Measurements from ENCODE around the gene MAP3K15. TPM values are rescaled to one million over a fixed set of nuclear protein-coding genes. Genes with fewer than 3 reads are reported as not detected.

MAP3K15 gene
- total and polyA plus RNA-seq, 9 donors, result 0.37 to 11.6 (median 1.4) TPM

GRCh38 chrX:19326567-19326966, 188.7 kb downstream of the MAP3K15 start:
- Histone ChIP-seq H3K27ac (no peak overlapping the region), H3K27me3 (no peaks in the 10 kb centered on the region), H3K4me1 (ENCODE audit: insufficient read depth) (no peaks in the 10 kb centered on the region), H3K4me3 (no peak overlapping the region), H3K36me3 (no peaks in the 10 kb centered on the region), H3K9me3 (no peaks in the 10 kb centered on the region)
- WGBS, 3 donors, result 58 to 75% (median 72%) methylated on average over 2 of the region's 2 CpGs
- intact Hi-C loops (cut with DNase I), result no loop called here
- TF ChIP-seq POLR2A (IDR thresholded peaks at IDR 0.05) (no peak), EP300 (IDR thresholded peaks at IDR 0.05) (no peak), CTCF (IDR thresholded peaks at IDR 0.05) (no peak)
- DNase-seq, result no peak

Small RNA genes within 50 kb of the gene (small RNA-seq; reads per million reads assigned to genes)
- gene RF00019, result not detected

Other genes with a start within 250 kb of the MAP3K15 start
- 100 to 1,000 TPM in 2 of 7 donors, 10 to 100 TPM in 5; 24.3 to 120 (median 91.1) TPM for gene PDHA1, start 171.6 kb downstream of the MAP3K15 start, total RNA-seq
- gene PDHA1, start 171.6 kb downstream of the MAP3K15 start, polyA plus RNA-seq, result 100 to 1,000 TPM in 1 of 2 donors, 10 to 100 TPM in 1; 63.5 to 141 TPM